T-helper 1 cell treated with Interleukin-12 subunit alpha and Interleukin-12 subunit beta and Interleukin-4 antibody, amounts not matched to agents 30 ng/mL and 1 ng/mL, for 36 hours (primary cell): Measurements from ENCODE around the gene KCTD7. TPM values are rescaled to one million over a fixed set of nuclear protein-coding genes. Genes with fewer than 3 reads are reported as not detected.
"Not testable (repeated sequence)": the region's sequence is repeated elsewhere in the genome, so short reads cannot be mapped to it uniquely, and the experiment has no call there.

Experiments used
- intact Hi-C: fragments of 100-400 bp; cut with micrococcal nuclease; formaldehyde crosslinking; loops from one replicate; pipeline ENCODE4 v1.15.1; 2024
- total RNA-seq: library from RNA; stranded (reverse); gene quantifications from 2 replicates; pipeline ENCODE4 v1.2.3, GENCODE V29; 2022

KCTD7 gene
- total RNA-seq, 1 donor from 2014 or later: 28.0 TPM

DNA sequence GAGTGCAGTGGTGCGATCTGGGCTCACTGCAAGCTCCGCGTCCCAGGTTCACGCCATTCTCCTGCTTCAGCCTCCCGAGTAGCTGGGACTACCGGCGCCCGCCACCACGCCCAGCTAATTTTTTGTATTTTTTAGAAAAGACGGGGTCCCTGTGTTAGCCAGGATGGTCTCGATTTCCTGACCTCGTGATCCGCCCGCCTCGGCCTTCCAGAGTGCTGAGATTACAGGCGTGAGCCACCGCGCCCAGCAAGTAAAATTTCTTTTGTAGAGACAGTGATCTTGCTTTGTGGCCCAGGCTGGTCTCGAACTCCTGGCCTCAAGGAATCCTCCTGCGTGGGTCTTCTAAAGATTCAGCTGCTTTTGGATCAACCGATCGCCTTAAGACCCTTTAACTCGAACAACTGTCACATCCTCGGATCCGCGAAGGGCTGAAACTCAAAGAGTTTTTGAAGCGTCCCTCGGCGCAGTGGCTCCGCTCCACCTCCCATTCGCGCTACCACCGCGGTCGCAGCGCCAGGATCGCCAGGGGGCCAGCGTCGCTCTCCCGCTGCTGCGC, 25.1 kb downstream of the KCTD7 start:
- intact Hi-C loops: loop anchor here (1.0 to 10.0 kb wide), 13 partner anchors 25 to 671 kb away; partner anchors contain the start of genes GUSB, KCTD7, RABGEF1 and TYW1

DNA sequence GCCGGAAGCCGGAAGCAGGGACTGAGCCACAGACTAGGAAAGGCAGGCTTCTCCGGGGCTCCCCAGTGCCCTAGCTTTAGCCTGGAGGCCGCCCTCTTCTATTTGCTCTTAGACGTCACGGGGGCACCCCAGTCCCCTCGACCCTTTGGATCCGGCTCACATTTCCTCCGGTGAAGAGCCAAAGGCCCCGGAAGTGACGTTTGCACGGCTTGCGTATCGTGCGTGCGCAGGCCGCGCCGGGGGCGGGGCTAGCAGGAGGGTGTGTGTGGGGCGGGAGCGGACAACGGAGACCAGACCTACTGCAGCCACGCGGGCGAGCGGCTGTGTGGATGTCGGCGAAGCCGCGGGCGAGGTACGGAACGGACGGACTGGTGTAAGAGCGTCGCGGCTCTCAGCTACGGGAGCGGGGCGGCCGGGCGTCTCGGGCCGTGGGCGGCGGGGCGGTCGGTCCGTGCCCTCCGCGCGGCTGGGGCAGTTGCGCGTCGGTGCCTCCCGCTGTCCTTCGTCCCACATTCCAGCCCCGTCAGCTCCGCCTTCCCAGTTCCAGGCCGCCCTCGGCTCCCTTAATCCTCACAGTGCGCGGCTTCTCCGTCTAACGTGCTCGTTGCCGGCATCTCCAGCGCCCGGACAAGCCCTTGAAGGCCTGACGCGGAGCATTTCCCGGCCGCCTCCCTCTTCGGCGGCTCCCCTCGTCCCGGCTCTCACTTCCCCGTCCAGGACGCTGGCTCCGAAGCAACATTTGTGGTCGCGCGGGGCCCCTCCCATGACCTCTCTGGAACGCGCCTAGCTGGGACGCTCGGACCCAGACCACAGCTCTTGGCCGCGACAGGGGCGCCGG, 25.8 kb downstream of the KCTD7 start:
- intact Hi-C loops: loop anchor here (1.0 to 10.0 kb wide), 13 partner anchors 26 to 672 kb away; partner anchors contain the start of genes GUSB, KCTD7, RABGEF1 and TYW1

DNA sequence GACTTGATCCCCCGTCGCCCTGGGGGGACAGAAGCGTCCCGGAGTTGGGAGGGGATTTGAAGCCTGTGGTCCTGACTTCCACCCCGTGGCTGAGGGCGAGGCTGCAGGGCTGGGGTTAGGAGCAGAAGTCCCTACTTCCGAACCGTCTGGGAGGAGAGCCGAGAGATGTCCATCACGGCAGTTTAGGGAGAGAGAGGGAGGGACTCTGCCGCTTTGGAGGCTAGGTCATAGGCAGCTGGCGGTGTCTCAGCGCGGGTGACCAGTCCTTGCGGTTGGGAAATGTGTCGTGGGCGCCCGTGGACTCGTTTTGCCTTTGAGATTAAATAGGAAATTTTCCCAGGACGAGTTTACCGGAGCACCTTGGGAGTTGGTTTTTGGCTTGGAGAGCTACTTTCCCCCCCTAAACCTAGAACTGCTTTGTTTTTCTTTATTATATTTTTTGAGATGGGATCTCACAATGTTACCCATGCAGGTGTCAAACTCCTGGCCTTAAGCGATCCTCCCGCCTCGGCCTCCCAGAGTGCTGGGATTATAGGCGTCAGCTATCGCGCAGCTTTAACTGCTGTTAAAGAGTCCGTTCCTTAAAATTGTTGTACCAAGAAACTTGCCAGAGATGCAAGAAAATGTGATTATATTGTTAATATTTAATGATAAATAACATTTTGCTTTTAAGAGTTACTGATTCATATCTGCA, 26.6 kb downstream of the KCTD7 start:
- intact Hi-C loops: loop anchor here (10.0 kb wide), 1 partner anchor 240 kb away; no protein-coding TSS in a partner anchor

DNA sequence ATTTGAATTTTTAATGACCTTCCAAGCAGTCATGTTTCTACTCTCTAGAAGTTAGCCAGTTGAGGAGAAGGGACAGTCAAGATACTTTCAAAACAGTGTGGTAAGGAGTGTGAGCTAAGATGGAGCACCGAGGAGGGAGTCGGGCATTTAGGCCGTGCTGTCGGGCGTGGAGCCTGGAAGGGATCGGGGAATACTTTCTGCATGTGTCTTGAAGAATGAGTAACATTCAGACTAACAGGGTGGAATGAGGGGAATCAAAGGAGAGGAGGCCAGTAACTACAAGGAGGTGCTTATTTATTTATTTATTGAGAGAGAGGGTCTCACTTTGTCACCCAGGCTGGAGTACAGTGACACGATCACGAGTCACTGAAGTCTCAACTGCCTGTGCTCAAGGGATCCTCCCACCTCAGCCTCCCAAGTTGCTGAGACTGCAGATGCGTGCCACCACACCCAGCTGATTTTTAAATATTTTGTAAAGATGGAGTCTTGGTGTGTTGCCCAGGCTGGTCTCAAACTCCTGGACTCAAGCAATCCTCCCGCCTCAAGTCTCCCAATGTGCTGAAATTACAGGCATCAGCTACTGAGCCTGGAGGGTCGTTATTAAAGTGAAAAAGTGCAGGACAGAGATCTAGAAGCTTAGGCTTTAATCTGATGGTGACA, 27.3 kb downstream of the KCTD7 start:
- intact Hi-C loops: loop anchor here (10.0 kb wide), 1 partner anchor 241 kb away; no protein-coding TSS in a partner anchor

DNA sequence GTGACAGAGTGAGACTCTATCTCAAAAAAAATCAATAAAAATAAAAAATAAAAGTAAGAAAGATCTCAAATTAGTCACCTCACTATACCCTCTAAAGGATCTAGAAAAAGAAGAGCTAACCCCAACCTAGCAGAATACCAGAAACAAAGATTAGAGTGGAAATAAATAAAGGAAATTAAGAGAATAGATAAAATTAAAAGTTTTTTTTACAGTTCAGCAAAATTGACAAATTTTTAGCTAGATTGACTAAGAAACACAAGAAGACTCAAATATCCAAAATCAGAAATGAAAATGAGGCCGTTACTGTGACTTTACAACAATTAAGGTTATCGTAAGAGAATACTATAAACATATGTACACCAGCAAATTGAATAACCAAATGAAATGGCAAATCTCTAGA, 29.1 kb downstream of the KCTD7 start:
- intact Hi-C loops: loop anchor here (10.0 kb wide), 1 partner anchor 243 kb away; no protein-coding TSS in a partner anchor

DNA sequence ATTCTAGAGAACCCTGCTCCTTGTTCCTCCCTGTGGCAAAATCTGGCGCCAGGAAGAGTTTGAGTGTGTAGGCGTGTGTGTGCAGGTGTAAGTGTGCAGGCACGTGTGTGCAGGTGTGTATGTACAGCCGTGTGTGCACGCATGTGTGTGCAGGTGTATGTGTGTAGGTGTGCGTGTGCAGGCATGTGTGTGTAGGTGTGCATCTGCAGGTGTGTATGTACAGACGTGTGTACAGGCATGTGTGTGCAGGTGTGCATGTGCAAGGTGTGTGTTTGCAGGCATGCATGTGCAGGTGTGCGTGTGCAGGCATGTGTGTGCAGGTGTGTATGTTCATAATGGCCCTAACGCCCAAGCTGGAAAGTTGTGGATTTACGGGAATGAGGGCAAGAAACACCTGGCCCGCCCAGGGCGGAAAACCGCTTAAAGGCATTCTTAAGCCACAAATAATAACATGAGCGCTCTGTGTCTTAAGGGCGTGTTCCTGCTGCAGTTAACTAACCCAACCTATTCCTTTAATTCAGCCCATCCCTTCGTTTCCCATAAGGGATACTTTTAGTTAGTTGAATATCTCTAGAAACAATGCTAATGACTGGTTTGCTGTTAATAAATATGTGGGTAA, 34.1 kb downstream of the KCTD7 start:
- intact Hi-C loops: no loop called here

DNA sequence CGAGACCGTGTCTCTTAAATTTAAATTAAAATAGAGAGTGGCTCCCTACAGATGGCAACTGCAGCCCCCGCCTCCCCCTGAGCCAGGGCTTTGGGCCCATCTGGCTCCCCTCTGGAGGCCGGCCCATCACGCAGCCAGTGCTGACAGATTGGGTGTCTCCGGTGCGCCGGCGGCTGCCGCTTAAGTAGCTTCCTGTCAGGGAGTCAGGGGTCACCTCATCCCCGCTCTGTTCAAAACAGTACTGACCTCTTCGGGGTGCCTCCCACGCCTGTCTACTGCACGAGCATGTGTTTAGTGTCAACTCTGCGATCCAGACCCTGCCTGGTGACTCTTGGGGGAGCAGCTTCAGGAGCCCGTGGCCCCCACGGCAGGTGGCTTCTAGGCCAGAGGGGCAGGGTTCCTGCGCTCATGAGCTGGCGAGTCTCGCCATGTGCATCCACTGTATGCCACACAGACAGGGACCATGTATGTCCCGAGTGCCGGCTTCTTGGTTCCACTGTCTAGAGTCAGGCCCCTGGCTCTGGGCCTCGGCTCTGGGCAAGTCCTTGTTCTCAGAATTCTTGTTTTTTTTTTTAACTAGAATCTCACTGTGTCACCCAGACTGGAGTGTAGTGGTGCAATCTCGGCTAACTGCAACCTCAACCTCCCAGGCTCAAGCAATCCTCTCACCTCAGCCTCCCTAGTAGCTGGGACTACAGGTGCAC, 36.1 kb downstream of the KCTD7 start:
- intact Hi-C loops: no loop called here

DNA sequence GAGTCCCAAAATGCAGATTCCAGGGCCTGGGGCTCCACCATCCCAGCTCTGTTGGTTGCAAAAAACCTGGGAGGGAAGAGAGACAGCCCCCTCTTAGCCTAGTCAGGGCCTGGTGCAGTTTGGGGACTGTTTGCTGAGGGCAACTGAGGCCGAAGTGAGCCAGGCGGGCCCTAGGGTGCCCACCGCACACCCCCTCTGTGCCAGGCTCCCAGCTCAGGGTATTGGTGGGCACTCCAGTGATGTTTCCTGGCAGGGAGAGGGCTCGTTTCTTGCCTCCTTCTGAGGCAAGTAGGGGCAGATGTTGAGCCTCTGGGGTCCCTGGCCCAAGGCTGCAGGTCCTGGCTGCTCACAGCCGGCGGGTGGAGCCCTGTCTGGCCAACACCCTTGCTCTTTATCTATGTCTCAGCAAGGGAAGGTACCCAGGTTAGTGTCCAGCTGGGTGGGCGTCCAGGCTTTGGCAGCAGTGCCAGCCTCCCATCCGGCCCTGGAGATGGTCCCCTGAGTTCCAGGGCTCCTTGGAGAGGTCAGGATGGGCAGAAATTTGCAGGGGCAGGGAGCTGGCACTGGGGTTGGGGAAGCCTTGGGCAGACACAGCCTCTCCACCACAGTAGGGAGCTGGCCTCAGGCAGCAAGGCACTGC, 37.8 kb downstream of the KCTD7 start:
- intact Hi-C loops: no loop called here

DNA sequence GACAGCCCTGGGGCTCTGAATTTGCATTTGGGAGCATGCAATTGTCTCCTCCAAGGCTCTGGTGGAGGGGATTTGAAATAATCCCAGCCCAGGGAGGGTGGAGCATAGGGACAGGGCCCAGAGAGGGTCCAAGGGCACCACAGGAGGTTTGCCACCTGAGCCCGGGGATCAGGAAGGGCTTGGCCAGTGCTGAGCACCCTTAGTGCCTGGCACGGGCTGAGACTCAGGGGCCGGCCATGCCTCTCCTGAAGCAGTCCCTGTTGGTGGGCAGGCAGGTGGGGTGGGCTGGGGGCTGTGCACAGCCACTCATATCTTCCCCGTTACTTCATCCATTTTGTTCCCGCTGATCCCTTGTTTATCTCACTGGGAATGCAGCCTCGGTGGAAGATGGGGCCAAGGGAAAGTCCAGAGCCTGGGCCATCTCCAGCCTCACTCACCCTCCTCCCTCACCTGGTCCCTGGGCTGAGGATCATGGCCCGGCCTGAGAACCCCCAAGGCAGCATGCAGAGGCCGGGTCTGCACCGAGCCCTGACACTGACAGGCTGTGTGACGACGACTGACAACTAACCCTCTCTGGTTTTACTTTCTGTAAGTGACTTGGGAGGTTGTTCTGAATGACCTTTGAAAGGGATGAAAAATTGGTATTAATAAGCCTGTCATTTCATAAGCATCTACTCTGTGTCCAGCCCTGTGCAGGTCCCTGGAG, 38.5 kb downstream of the KCTD7 start:
- intact Hi-C loops: no loop called here

DNA sequence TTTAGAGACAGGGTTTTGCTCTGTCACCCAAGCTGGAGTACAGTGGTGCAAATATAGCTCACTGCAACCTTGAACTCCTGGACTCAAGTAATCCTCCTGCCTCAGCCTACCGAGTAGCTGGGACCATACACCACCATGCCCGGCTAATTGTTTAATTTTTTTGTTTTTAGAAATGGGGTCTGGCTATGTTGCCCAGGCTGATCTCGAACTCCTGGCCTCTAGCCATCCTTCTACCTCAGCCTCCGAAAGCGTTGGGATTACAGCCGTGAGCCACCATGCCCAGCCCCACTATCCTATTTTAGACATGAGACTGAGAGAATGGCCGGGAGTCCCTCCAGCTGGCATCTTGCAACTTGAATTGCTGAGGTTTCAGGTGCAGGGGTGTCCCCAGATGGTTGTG, 39.4 kb downstream of the KCTD7 start:
- intact Hi-C loops: no loop called here

DNA sequence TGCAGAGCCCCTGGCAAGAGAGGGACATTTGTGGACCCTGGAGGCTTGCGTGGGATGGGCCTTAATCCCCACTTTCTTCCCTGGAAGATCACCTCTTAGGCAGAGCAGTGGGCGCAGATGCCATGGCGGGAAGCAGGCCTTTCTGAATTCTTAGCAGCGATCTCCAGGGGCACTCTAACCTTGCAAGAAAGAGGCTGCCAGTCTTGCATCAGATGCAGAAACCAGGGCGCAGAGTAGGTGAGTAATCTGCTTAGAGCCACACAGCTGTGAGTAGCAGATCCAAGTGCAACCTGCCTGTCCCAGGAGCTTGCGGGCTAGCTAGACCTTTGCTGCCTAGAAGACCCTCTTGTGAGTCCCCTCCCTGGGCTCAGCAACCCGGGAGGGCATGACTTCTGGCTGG, 40.0 kb downstream of the KCTD7 start:
- intact Hi-C loops: no loop called here

DNA sequence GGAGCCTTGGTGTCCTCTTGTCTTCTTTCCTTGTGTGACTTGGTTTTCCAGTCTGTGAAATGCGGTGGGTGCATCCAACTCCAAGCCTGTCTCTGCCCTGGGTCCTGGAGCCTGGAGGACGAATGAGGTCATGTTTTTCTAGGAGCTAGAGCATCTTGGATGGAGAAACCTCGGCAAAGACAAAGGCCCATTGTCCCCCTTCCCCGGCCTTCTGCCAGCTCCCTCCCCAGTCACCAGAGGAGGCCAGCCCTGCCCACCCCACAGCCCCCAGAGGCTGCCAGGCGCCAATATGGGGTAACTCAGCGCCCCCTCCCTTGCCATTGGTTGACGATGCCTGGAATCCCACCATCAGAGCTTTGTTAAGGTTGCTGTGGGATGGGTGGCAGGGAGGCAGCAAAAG, 40.4 kb downstream of the KCTD7 start:
- intact Hi-C loops: no loop called here

DNA sequence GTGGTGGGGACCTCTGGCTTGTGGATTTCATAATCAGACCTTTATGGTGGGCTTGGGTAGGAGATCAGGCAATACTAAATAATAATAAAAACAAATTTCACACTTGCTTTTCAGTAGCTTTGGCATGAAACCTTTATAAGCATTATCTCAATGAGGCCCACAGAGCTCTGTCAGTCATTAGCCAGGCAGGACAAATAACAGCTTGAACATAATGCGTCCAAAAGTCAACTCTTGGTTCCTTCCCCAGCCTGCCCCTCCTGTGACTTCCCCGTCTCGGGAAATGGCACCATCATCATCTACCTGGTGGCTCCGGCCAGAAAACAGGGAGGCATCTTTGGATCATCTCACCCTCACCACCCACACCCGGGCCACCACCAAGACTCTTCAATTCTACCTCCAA, 40.8 kb downstream of the KCTD7 start:
- intact Hi-C loops: no loop called here

DNA sequence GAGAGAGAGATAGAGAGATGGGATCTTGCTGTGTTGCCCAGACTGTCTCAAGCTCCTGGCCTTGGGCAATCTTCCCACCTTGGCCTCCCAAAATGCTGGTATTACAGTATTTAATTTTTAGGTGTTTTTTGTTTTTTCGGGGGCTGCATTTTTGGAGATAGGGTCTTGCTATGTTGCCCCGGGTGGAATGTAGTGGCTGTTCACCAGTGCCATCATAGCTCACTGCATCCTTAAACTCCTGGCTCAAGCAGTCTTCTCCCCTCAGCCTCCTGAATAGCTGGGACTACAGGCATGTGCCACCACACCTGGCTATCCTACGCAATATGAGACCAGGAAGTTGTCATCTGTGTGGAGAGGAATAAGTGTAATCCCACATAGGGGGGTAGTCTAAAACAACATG, 42.4 kb downstream of the KCTD7 start:
- intact Hi-C loops: no loop called here

DNA sequence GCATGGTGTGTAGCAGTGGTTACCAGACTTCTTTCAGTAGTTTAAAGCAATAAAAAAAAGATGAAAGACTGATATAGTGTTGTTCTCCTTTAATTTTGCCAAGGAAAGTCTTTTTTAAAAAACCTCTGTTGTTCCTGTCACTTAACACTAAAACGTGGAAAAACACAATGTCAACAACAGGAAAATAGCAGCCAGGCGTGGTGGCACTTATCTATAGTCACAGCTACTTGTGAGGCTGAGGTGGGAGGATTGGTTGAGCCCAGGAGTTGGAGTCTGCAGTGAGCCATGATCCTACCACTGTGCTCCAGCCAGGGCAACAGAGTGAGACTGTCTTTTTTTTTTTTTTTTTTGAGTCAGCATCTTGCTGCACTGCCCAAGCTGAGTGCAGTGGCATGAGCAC, 42.8 kb downstream of the KCTD7 start:
- intact Hi-C loops: not testable (repeated sequence)

DNA sequence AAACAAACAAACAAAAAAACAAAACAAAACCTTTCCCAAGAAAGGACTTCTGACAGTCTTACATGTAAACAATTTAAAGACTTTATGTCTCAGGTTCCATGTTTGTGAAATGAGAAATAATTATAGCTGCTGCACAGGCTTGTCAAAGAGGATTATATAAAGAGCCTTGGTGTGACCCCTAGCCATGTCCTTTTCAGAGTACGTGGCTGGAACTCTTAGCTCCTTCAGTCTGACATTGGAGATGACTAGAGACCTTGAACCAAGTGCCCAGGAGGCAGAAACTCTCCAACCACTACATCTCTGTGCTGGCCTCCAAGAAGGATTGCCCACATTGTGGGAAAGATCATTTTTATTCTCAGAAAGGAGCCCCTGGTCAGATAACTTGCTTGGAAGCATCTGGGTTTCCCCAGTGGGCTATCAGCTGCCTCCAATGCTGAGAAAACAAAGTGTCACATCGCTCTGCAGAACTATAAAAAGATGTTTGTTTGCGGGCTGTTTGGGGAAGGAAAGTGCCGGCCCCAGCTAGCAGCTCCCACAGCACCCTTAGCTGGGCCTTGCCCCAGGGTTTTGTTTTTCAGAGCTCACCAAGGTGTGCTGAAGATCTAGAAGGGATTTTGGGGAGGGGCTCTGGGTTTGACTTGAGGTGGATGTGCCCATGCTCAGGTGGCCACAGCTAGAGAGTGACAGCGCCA, 43.9 kb downstream of the KCTD7 start:
- intact Hi-C loops: not testable (repeated sequence)

DNA sequence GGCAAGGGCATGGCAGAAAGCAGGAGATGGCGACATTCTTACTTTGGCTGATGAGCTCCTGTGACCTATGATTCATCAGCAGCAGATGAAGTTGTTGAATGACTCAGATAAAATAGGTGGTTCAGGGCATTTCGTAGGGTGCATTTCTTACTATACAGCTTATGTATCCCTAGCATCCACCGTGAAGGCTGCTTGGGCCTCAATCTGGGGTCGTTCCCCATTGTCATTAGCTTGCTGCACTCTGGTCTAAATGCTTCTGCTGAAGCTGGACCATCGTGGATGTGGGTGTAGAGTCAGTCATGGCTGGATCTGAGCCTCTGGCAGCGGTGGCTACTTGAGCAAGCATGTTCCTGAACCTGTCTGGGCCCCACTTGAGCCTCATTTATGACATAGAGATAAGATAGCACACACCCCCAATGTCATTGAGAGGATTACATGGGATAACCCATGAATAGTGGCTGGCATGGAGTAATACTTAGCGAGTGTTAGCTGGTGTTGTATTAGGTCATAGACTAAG, 44.5 kb downstream of the KCTD7 start:
- intact Hi-C loops: not testable (repeated sequence)

DNA sequence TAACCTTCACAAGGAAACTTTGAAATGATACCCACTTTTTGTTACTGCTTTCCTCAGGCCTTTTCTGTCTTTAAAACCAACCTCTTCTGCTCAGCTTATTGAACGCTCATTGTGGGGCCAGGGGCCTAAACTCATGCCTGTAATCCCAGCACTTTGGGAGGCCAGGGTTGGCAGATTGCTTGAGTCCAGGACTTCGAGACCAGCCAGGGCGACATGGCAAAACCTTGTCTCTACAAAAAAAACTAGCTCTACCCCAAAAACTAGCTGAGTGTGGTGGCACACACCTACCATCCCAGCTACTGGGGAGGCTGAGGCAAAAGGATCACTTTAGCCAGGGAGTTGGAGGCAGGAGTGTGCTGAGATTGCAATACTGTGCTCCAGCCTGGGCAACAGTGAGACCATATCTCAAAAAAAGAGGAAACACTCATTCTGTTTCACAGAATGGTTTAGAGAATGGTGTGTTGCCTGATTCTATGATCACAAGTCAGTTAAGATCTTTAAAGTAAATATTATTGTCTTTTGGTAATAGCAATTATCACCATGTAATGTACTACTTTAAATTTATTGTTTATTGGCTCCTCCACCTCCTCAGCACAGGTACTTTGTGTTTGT, 51.1 kb downstream of the KCTD7 start:
- intact Hi-C loops: loop anchor here (5.0 kb wide), 2 partner anchors 602 to 1307 kb away; partner anchors contain the start of genes ASL and ZNF92
